Measurements from ENCODE around the gene PRKN. TPM values are rescaled to one million over a fixed set of nuclear protein-coding genes. Genes with fewer than 3 reads are reported as not detected.

Gene PRKN
- total and polyA plus RNA-seq, 8 donors = 0.82 to 7.2 (median 2.9) TPM

DNA sequence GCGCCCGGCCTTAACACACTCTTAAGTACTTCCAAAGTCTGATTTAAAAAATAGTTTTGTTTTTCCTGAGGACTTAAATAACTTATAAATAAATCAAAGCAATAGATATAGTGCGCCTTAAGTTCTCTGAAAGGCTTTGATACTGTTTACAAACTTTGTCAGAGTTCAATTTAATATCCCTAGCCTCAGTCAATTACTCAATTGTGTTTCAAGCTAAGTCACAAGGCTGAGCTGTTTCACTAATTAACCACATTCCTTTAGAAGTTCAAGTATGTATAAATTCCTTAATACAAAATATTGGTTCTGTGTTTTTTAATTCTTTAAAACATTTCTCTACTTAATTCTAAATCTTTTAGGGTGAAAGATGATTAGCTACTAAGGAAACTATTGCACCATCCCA is 1275.3 kb downstream of the PRKN start:
- no peak for FAIRE-seq
- 93 to 98% methylated on average over 3 of the region's 3 CpGs for WGBS, 2 donors
- Histone ChIP-seq H3K9me3 (no peaks in the 10 kb centered on the region), H3K4me1 (no peaks in the 10 kb centered on the region), H3K27ac (no peak overlapping the region), H3K27me3 (no peaks in the 10 kb centered on the region), H3K4me3 (no peak overlapping the region), H3K36me3 (no peaks in the 10 kb centered on the region)
- no peak for DNase-seq
- TF ChIP-seq, protein P1, sequence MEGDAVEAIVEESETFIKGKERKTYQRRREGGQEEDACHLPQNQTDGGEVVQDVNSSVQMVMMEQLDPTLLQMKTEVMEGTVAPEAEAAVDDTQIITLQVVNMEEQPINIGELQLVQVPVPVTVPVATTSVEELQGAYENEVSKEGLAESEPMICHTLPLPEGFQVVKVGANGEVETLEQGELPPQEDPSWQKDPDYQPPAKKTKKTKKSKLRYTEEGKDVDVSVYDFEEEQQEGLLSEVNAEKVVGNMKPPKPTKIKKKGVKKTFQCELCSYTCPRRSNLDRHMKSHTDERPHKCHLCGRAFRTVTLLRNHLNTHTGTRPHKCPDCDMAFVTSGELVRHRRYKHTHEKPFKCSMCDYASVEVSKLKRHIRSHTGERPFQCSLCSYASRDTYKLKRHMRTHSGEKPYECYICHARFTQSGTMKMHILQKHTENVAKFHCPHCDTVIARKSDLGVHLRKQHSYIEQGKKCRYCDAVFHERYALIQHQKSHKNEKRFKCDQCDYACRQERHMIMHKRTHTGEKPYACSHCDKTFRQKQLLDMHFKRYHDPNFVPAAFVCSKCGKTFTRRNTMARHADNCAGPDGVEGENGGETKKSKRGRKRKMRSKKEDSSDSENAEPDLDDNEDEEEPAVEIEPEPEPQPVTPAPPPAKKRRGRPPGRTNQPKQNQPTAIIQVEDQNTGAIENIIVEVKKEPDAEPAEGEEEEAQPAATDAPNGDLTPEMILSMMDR (IDR thresholded peaks at IDR 0.05) = no peak
- ATAC-seq = no peak
- intact Hi-C loops (cut with DNase I) = no loop called here

- Histone ChIP-seq H3K4me1 (no peaks in the 10 kb centered on the region), H3K27me3 (no peaks in the 10 kb centered on the region), H3K9me3 (no peaks in the 10 kb centered on the region), H3K27ac (no peak overlapping the region), H3K36me3 (no peaks in the 10 kb centered on the region), H3K4me3 (no peak overlapping the region)
- intact Hi-C loops (cut with DNase I) = no loop called here
- WGBS, 2 donors = 94 to 95% methylated on average over 3 of the region's 3 CpGs
- ATAC-seq = no peak
- DNase-seq = no peak
- TF ChIP-seq, protein P1 (IDR thresholded peaks at IDR 0.05) = no peak
- FAIRE-seq = no peak
These were observed 1278.0 kb downstream of the PRKN start for GRCh38 chr6:161449521-161449920.

- Histone ChIP-seq H3K4me1 (peaks cover 0 to 5% (median 0%) of the 10 kb centered on the region in 3 donors), H3K36me3 (no peaks in the 10 kb centered on the region), H3K9me3 (no peaks in the 10 kb centered on the region), H3K27me3 (no peaks in the 10 kb centered on the region), H3K4me3 (no peak overlapping the region), H3K27ac (no peak overlapping the region)
- WGBS, 2 donors = 95 to 96% methylated on average over 7 of the region's 7 CpGs
- DNase-seq = no peak
- TF ChIP-seq, protein P1 (IDR thresholded peaks at IDR 0.05) = no peak
- ATAC-seq = no peak
- intact Hi-C loops (cut with DNase I) = no loop called here
- no peak for FAIRE-seq
These were observed 1280.6 kb downstream of the PRKN start for GRCh38 chr6:161446949-161447348.

DNA sequence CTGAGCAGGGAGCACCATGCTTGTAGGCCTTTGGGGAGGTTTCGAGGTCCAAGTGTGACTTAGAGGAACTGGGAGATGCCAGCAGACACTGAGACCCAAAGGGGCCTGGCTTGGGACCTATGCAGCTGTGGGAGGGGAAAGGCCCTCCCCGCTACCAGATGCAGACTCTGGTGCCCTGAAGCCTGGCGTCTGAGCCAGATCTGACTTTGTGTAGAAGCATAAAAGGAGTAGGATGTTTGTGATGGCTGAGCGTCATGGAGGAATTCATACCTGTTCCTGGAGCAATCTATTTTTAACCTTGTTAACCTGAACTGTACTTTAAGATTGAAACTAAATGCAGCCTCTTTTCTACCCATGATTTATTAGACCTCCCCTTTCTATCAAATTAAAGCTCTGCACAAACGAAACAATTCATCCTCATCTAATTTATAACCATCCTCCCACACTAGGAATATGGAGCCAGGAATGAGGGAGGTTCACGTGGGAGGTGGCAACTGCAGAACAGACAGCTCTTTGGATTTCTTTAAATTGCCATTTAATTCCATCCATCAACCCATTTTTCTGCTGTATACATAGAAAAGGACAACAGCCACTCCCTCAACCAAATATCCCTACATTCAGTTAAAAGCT is 1281.2 kb downstream of the PRKN start:
- Histone ChIP-seq H3K4me1 (peaks cover 0 to 5% (median 0%) of the 10 kb centered on the region in 3 donors), H3K36me3 (no peaks in the 10 kb centered on the region), H3K27me3 (no peaks in the 10 kb centered on the region), H3K27ac (no peak overlapping the region), H3K4me3 (no peak overlapping the region), H3K9me3 (no peaks in the 10 kb centered on the region)
- ATAC-seq (no peak), DNase-seq (no peak), FAIRE-seq (no peak)
- intact Hi-C loops (cut with DNase I) = no loop called here
- TF ChIP-seq, protein P1 (IDR thresholded peaks at IDR 0.05) = no peak
- 82 to 83% methylated on average over 6 of the region's 6 CpGs for WGBS, 2 donors

DNA sequence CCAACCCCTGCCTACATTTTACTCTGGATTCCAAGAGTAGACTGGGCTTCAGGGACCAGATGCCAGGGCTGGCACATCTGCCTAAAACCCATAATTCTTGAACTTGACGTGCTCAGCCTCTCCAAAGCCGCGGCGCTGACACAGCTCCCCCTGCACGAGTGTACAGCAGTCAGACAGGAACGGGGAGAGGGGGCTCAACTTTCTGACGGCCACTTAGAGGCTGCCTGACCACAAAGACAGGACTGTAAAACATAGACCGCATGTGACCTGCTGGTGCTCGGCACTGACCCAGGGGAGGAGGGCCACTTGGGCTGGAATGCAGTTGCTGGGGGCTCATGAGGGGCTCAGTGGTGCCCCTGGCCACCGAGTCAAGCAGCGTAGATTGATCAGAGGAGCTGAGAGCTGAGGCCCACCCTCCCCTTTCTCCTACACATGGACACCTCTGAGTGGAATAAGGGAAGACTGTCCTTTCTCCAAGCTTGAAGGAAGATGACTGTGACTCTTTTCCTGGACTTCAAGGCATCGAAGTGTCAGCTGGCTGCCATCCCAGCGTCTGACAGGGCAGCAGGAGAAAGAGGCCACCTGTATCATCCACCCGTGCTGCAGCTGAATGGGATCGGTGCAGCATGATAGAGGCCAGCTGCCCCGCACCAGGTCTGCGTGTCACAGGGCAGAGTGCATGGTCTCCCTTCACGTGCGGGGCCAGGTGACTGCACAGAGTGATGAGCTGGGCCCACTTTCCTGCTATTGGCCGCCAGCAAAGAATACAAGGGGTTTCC is 1282.4 kb downstream of the PRKN start:
- ATAC-seq (peak in 2 of 4 donors; percentile 27 to 32), DNase-seq (no peak), FAIRE-seq (no peak)
- Histone ChIP-seq H3K27ac (no peak overlapping the region), H3K36me3 (no peaks in the 10 kb centered on the region), H3K9me3 (no peaks in the 10 kb centered on the region), H3K4me3 (no peak overlapping the region), H3K4me1 (peaks cover 0 to 5% (median 0%) of the 10 kb centered on the region in 3 donors), H3K27me3 (no peaks in the 10 kb centered on the region)
- intact Hi-C loops (cut with DNase I) = no loop called here
- WGBS, 2 donors = 55 to 81% methylated on average over 20 of the region's 20 CpGs
- TF ChIP-seq, protein P1 (IDR thresholded peaks at IDR 0.05) = no peak

Data from pancreas (tissue), 10 donors.